Measurements from ENCODE around the gene PHF5A. TPM values are rescaled to one million over a fixed set of nuclear protein-coding genes. Genes with fewer than 3 reads are reported as not detected.

The PHF5A gene
- total and polyA plus RNA-seq, 2 donors (not counting 3 experiments of a cell fraction or from before 2014, with no cell fraction given): 61.1 to 63.7 TPM

DNA sequence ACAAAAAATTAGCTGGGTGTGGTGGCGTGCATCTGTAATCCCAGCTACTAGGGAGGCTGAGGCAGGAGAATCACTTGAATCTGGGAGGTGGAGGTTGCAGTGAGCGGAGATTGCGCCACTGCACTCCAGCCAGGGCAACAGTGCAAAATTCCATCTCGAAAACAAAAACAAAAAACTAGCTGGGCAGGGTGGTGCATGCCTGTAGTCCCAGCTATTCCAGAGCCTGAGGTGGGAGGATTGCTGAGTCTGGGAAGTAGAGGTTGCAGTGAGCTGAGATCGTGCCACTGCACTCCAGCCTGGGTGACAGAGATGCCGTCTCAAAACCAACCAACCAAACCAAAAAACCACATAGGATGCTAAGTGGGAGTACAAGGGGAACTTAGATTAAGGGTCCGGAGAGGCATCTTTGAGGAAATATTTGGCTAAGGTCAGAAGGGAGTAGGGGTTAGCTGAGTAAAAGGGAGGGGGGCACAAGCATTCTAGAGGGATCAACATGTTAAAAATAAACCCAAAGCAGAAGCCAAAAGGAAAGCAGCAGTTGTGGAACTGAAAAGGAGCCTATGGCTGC lies 10.2 kb downstream of the PHF5A start:
- H3K4me3 ChIP-seq (replicated peaks in 1 of 3; ENCODE audit: insufficient read depth in 1 of 3, low read depth in 1 of 3, low read length in 3 of 3): no peak overlapping the region
- no peak overlapping the region for H3K4me2 ChIP-seq (ENCODE audit: insufficient read depth, low read length)
- dilution Hi-C loops (cut with MboI; ENCODE audit: extremely low pct_ligation_motif_present, low sequenced_read_pairs): no loop called here
- no peaks in the 10 kb centered on the region for H4K20me1 ChIP-seq (replicated peaks; ENCODE audit: control insufficient read depth, extremely low read depth, insufficient read depth, low read length)
- no peaks in the 10 kb centered on the region for H3K27me3 ChIP-seq (ENCODE audit: control insufficient read depth in 2 of 2, insufficient read depth in 2 of 2, low read length in 2 of 2)
- no TSS peak for BruUV-seq (replicated peaks)
- H2AFZ ChIP-seq (ENCODE audit: low read depth, low read length): no peak overlapping the region
- no peak overlapping the region for H3K9ac ChIP-seq (replicated peaks; ENCODE audit: extremely low read depth, insufficient read depth, low read length)
- peaks cover 9 to 14% of the 10 kb centered on the region in 2 experiments for H3K36me3 ChIP-seq (ENCODE audit: control insufficient read depth in 2 of 2, extremely low read depth in 1 of 2, insufficient read depth in 2 of 2, low read length in 2 of 2)
- no peaks in the 10 kb centered on the region for H3K9me3 ChIP-seq (replicated peaks; ENCODE audit: control insufficient read depth, insufficient read depth, low read length)
- no peak for TF ChIP-seq FOS (IDR thresholded peaks at IDR 0.05; ENCODE audit: borderline replicate concordance, insufficient read depth, low read length)
- TF ChIP-seq, protein P1, sequence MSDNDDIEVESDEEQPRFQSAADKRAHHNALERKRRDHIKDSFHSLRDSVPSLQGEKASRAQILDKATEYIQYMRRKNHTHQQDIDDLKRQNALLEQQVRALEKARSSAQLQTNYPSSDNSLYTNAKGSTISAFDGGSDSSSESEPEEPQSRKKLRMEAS (IDR thresholded peaks at IDR 0.05; ENCODE audit: insufficient read depth, insufficient read length): no peak
- no peak for TF ChIP-seq MYC (IDR thresholded peaks at IDR 0.05; ENCODE audit: low read depth, low read length)
- TF ChIP-seq JUN (IDR thresholded peaks at IDR 0.05; ENCODE audit: borderline replicate concordance, insufficient read depth, insufficient read length, low read depth): no peak
- TF ChIP-seq POLR2AphosphoS5 (IDR thresholded peaks at IDR 0.05; ENCODE audit: insufficient read depth, low read depth, low read length): no peak
- TF ChIP-seq GATA2 (IDR thresholded peaks at IDR 0.05; ENCODE audit: insufficient read depth, insufficient read length, low read depth, low read length): no peak
- TF ChIP-seq EZH2 (IDR thresholded peaks at IDR 0.05; ENCODE audit: borderline replicate concordance, low read depth, low read length, severe bottlenecking): no peak
- TF ChIP-seq POLR2A (IDR thresholded peaks at IDR 0.05; ENCODE audit: low read depth, low read length): no peak
- no peak for TF ChIP-seq CTCF (IDR thresholded peaks at IDR 0.05; ENCODE audit: extremely low read depth in 1 of 2, insufficient read depth in 1 of 2, low read depth in 1 of 2, low read length in 2 of 2)
- H3K79me2 ChIP-seq (ENCODE audit: control insufficient read depth, insufficient read depth, low read length): no peaks in the 10 kb centered on the region
- no peaks in the 10 kb centered on the region for H3K4me1 ChIP-seq (ENCODE audit: control insufficient read depth, extremely low read depth, insufficient read depth, low read length)
- POLR2A ChIA-PET: interaction anchor here (2.0 kb wide), 1 partner anchor 10 kb away, joined by 7 read pairs; the partner anchor contains the start of genes ACO2 and PHF5A
- H3K9me1 ChIP-seq (replicated peaks; ENCODE audit: control insufficient read depth, extremely low read depth, insufficient read depth, low read length): no peaks in the 10 kb centered on the region
- CTCF ChIA-PET: interaction anchor here (1.2 to 1.9 kb wide), 4 partner anchors 11 to 69 kb away, joined by 3 to 5 read pairs (median 4); partner anchors contain the start of genes ACO2 and PHF5A
- FAIRE-seq (no peak), DNase-seq (ENCODE audit: low read depth, low spot score) (no peak)
- H3K27ac ChIP-seq (ENCODE audit: insufficient read depth, low read depth, low read length): no peak overlapping the region
- intact Hi-C loops (cut with micrococcal nuclease): no loop called here

Measured in endothelial cell of umbilical vein (primary cell).